ENCODE results near the gene COTL1.

DNA sequence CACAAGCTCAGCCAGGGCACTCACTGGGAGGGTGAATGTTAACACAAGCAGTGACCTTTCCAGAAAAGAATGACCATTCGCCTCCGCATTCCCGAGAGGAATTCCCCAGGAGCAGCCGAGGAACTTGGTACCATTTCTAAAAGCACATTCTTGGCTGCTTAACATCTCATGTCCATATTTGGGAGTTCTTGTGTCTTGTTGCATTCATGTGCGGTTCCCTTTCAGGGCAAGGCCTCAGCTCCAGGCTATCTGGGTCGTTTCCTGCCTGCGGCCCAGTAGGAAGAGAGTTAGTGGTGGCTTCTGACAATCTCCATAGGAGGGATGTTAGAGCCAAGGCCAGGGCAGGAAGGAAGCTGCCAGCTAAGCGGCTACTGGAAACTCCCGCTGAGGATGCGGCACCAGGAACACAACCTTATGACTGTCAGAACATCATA lies 85.6 kb downstream of the COTL1 start:
- TF ChIP-seq POLR2A (IDR thresholded peaks at IDR 0.05; ENCODE audit: low read depth), result no peak
- TF ChIP-seq, protein P1, sequence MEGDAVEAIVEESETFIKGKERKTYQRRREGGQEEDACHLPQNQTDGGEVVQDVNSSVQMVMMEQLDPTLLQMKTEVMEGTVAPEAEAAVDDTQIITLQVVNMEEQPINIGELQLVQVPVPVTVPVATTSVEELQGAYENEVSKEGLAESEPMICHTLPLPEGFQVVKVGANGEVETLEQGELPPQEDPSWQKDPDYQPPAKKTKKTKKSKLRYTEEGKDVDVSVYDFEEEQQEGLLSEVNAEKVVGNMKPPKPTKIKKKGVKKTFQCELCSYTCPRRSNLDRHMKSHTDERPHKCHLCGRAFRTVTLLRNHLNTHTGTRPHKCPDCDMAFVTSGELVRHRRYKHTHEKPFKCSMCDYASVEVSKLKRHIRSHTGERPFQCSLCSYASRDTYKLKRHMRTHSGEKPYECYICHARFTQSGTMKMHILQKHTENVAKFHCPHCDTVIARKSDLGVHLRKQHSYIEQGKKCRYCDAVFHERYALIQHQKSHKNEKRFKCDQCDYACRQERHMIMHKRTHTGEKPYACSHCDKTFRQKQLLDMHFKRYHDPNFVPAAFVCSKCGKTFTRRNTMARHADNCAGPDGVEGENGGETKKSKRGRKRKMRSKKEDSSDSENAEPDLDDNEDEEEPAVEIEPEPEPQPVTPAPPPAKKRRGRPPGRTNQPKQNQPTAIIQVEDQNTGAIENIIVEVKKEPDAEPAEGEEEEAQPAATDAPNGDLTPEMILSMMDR (IDR thresholded peaks at IDR 0.05), result no peak
